DMS 273 (cell line): ENCODE measurements around the gene ADAMTS15.

Source experiments
- DNase-seq: peaks from one replicate; lab custom pipeline; 2025; ENCODE audit not compliant: unreplicated experiment; lab: John Stamatoyannopoulos, UW

Gene ADAMTS15

GRCh38 chr11:130416906-130417305 is 31.5 kb upstream of the ADAMTS15 start:
- no peak for DNase-seq

DNA sequence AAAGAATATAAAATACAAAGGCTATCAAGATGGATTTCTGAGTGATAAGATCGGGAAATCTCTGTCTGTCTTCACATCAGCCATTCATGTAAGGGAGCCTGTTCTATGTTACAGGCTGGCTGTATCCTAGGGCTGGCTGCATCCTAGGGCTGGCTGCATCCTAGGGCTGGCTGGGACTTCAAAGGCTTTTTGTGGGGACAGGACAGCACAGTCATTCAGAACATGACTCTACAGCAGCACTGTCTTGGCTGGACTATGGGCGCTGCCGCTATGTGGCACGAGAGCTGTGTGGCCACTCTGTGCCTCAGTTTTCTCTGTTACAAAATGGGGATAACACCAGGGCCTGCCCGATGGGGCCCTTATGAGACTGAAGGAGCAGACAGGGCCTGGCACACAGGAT is 30.2 kb upstream of the ADAMTS15 start:
- DNase-seq, result no peak

- DNase-seq, result no peak
These were observed 29.7 kb upstream of the ADAMTS15 start for GRCh38 chr11:130418756-130419155.

DNA sequence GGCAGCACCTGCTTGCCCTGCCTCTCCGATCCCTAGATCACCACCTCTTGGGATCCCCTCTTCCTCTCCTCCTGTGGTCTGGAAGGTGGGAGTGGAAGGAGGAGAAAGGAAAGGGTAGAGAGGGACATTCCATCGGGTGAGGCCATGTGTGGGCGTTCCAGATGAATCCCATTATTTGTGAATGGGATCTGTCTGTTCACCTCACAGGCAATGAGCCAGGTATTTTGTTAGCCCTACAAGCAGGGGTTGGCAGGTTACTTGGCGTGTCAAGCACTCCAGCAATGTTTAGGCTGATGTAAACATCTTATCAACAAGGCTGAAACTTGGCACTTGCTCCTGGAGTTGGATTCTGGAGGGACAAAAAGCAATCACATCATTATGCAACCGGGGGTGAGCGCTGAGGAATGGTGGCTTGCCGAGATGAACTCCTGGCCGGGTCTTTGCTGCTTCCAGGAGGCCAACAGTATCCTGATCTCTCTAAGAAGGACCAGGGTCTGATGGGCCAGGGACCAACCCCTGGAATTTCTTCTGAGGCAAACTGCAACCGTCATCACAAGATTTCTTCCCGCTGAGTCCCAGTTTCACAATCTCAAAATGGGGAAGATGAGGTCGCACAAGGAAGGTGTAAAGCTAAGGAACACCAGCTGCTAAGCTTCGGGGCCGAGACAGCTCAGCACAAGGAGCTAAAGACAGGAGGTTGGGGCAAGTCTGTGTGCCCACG is 27.8 kb upstream of the ADAMTS15 start:
- no peak for DNase-seq

- no peak for DNase-seq
These were observed 27.3 kb upstream of the ADAMTS15 start for GRCh38 chr11:130421199-130421585.

- no peak for DNase-seq
These were observed 26.7 kb upstream of the ADAMTS15 start for GRCh38 chr11:130421697-130422096.

GRCh38 chr11:130422251-130422995 is 26.0 kb upstream of the ADAMTS15 start:
- DNase-seq, result no peak

- DNase-seq, result no peak
These were observed 24.8 kb upstream of the ADAMTS15 start for GRCh38 chr11:130423541-130424142.

GRCh38 chr11:130424613-130425140 is 23.8 kb upstream of the ADAMTS15 start:
- DNase-seq, result no peak

DNA sequence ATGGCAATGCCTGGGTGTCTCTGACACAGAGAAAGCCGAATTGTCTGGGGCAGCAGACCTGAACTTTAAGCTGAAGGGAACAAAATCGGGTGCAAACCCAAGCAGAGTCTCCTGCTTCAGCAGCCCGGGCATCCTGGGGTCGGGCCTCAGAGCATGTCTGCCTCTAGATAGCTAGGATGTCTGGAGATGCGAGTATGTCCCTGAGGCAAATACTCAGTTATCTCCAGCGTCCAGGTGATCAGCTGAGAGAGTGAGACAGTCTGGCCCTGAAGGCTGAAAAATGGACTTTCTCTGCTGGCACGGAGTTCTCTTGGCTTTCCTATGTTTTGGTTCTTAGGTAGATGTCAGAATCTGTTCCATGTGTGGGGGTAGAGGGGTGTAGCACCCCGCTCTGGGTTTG is 23.3 kb upstream of the ADAMTS15 start:
- no peak for DNase-seq

- peak; percentile 28 for DNase-seq
These were observed 22.1 kb upstream of the ADAMTS15 start for GRCh38 chr11:130426223-130426836.

DNA sequence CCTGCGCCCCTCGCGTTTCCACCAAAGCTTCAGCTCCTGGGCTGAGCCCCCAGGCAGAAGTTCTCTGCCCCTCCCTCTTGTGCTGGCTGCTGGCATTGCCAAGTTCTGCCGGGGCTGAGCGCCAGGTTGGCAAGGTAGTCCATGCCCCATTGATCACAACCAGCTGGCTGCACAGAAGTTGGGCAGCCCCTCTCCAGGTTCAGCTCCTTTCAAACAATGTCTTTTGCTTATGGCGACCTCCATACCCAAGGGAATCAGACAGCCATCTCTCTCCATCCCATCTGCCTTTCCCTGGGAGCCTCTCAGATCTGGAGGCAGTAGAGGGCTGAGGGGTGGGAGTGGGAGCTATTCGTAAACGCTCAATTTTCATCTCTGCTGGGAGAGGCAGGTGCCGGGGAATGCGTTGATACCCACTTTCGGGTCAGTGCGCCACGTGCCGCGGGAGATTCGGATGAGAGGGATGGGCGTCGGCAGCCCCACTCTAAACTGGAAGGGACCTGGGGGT is 21.6 kb upstream of the ADAMTS15 start:
- peak; percentile 65 for DNase-seq

GRCh38 chr11:130427581-130428315 is 20.7 kb upstream of the ADAMTS15 start:
- peak; percentile 67 for DNase-seq

DNA sequence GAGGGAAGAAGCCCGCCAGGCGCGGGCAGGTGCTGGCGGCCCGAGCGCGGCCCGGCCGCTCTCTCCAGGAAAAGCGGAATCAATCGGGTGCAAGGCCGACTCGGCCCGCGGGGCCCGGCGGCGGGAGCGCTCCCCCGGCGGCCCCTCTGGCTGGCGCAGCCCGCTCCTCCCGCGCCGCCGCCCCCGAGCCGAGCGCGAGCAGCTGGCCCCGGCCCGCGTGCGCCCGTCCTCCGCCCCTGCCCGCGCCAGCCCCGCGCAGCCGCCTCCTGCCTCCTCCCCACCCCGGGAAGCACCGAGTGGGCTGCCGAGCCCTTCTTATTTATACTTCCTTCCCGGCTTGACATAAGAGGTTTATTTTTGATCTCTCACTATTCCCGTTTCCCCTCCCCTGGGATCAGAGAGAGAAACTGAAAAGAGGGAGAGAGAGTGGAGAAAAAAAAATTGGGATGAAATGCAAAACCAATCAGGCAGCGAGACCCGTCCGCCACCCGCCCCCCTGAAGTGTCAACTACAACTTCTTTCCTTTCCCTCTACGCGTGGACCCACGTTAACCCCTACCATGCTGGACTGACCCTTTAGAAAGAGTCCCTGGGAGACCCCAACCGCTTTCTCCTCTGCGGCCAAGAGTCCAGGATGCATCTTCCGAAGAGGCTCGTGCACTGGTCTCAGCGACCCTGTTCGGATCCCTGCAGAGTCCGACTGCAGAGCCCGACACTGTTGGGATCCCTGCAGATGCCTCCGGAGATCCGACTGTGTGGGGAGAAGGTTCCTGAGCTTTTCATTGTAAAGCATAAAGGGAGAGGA is 19.9 kb upstream of the ADAMTS15 start, which contains the start of gene ADAMTS8:
TSS of gene ADAMTS8 (minus strand) at position 294 of the 804 bp plus-strand sequence. CDS start 323 bp downstream, outside the sequence.
- DNase-seq, result peak; percentile 67

- no peak for DNase-seq
These were observed 19.2 kb upstream of the ADAMTS15 start for GRCh38 chr11:130429120-130429681.

- DNase-seq, result no peak
These were observed 18.5 kb upstream of the ADAMTS15 start for GRCh38 chr11:130429983-130430382.

DNA sequence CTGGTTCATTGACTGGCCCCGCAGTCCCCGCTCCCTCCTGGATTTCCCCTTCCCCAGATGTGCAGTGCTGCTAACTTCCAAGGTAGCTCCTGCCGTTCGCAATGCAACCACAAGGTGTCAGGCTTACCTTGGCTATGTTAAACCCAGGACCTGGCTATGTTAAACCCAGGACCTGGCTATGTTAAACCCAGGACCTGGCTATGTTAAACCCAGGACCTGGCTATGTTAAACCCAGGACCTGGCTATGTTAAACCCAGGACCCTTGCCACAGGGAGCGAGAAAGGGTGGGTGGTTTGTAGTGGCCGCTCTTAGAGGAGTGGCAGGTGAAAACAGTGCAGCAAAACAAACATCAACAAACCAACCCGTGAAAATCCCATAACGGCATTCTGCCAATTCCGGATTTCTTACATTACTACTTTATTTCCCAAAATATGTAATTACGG is 17.1 kb upstream of the ADAMTS15 start:
- DNase-seq, result peak; percentile 83

DNA sequence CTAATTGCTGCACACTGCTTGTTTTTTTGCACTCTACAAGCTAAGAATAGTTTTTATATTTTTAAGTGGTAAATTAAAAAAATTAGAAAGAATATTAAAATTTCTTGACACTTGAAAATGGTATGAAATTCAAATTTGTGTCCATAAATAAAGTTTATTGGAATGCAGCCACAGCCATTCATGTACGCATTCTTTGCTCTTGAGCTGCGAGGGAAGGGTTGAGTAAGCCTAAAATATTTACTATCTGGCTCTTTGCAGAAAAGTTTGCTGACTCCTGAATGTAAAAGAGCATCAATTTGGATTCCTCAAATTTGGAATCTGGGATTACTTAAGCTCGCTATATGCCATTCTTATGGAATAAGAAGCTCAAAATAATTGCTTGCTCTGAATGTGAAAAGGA is 16.6 kb upstream of the ADAMTS15 start:
- no peak for DNase-seq

DNA sequence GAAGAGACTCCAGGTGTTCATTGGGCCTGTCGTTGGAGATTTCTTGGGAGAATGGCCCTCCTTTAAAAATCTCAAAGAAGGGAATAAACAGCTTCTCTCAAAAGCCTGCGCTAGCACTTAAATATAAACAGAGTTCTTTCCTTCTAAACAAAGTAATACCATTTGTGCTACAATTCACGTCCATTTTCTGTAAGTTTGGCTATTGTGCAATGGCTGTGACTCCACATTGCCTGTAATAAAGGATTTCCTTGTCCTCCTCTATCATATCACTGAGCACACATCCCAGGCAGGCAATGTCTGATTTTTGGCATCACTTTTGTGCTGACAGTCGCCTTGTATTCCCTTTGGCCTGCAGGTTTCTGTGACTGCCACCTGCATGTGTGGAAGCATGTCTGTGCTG is 15.1 kb upstream of the ADAMTS15 start:
- no peak for DNase-seq
